ENCODE measurements around the gene SHC4. TPM values are rescaled to one million over a fixed set of nuclear protein-coding genes. Genes with fewer than 3 reads are reported as not detected.
A peak's percentile ranks its signal among the peaks of the same experiment; 100 is the strongest.

SHC4 gene
- total RNA-seq, 1 experiment from 2014 or later, result not detected

GRCh38 chr15:48964898-48965297 is 1.2 kb upstream of the SHC4 start:
- H3K4me3 ChIP-seq (ENCODE audit: low read depth, low read length), result no peak overlapping the region
- BruUV-seq (replicated peaks), result no TSS peak
- ChIA-PET POLR2A (no interaction called here), CTCF (interaction anchor here (1.5 to 3.7 kb wide), 2 partner anchors 10 to 103 kb away, joined by 20 to 41 read pairs; no protein-coding TSS in a partner anchor)
- DNase-seq, result no peak
- Mint-ChIP-seq H3K36me3 (ENCODE audit: insufficient read depth, unreplicated experiment) (no peaks in the 10 kb centered on the region), H3K4me3 (ENCODE audit: unreplicated experiment) (peak overlapping the region; percentile 6), H3K27ac (ENCODE audit: unreplicated experiment) (no peak overlapping the region), H3K4me1 (ENCODE audit: low read depth, unreplicated experiment) (peaks cover 11% of the 10 kb centered on the region), H3K27me3 (ENCODE audit: insufficient read depth, unreplicated experiment) (peaks cover 17% of the 10 kb centered on the region), H3K9me3 (ENCODE audit: unreplicated experiment) (no peaks in the 10 kb centered on the region)
- no peak for TF ChIP-seq CTCF (IDR thresholded peaks at IDR 0.05; ENCODE audit: insufficient read depth in 1 of 2, low read depth in 1 of 2, low read length in 1 of 2, severe bottlenecking in 1 of 2, unreplicated experiment in 1 of 2)
- H3K27me3 ChIP-seq (replicated peaks; ENCODE audit: control insufficient read depth, insufficient read depth, low read length), result no peaks in the 10 kb centered on the region; the same call in none of the 2 replicates
- H3K4me1 ChIP-seq, result no peaks in the 10 kb centered on the region
- intact Hi-C loops (cut with micrococcal nuclease; ENCODE audit: unreplicated experiment), result no loop called here
- no peaks in the 10 kb centered on the region for H3K9me3 ChIP-seq
- H3K36me3 ChIP-seq (ENCODE audit: control insufficient read depth, insufficient read depth, low read length), result no peaks in the 10 kb centered on the region

- DNase-seq, result no peak
- Mint-ChIP-seq H3K4me1 (ENCODE audit: low read depth, unreplicated experiment) (peaks cover 11% of the 10 kb centered on the region), H3K27ac (ENCODE audit: unreplicated experiment) (no peak overlapping the region), H3K4me3 (ENCODE audit: unreplicated experiment) (peak overlapping the region; percentile 70), H3K27me3 (ENCODE audit: insufficient read depth, unreplicated experiment) (peaks cover 19% of the 10 kb centered on the region), H3K36me3 (ENCODE audit: insufficient read depth, unreplicated experiment) (no peaks in the 10 kb centered on the region), H3K9me3 (ENCODE audit: unreplicated experiment) (no peaks in the 10 kb centered on the region)
- ChIA-PET POLR2A (no interaction called here), CTCF (interaction anchor here (2.0 to 3.7 kb wide), 2 partner anchors 12 to 101 kb away, joined by 9 to 41 read pairs; no protein-coding TSS in a partner anchor)
- no peaks in the 10 kb centered on the region for H3K4me1 ChIP-seq
- no peak for TF ChIP-seq CTCF (IDR thresholded peaks at IDR 0.05; ENCODE audit: insufficient read depth in 1 of 2, low read depth in 1 of 2, low read length in 1 of 2, severe bottlenecking in 1 of 2, unreplicated experiment in 1 of 2)
- H3K4me3 ChIP-seq (ENCODE audit: low read depth, low read length), result peak overlapping the region; percentile 32
- no peaks in the 10 kb centered on the region for H3K9me3 ChIP-seq
- H3K27me3 ChIP-seq (replicated peaks; ENCODE audit: control insufficient read depth, insufficient read depth, low read length), result no peaks in the 10 kb centered on the region; the same call in none of the 2 replicates
- BruUV-seq (replicated peaks), result no TSS peak
- no peaks in the 10 kb centered on the region for H3K36me3 ChIP-seq (ENCODE audit: control insufficient read depth, insufficient read depth, low read length)
- intact Hi-C loops (cut with micrococcal nuclease; ENCODE audit: unreplicated experiment), result no loop called here
Observed at GRCh38 chr15:48962662-48963523, 826 bp downstream of the SHC4 start.

- no peak for DNase-seq
- Mint-ChIP-seq H3K9me3 (ENCODE audit: unreplicated experiment) (no peaks in the 10 kb centered on the region), H3K36me3 (ENCODE audit: insufficient read depth, unreplicated experiment) (no peaks in the 10 kb centered on the region), H3K27me3 (ENCODE audit: insufficient read depth, unreplicated experiment) (peaks cover 15% of the 10 kb centered on the region), H3K4me3 (ENCODE audit: unreplicated experiment) (no peak overlapping the region), H3K4me1 (ENCODE audit: low read depth, unreplicated experiment) (no peaks in the 10 kb centered on the region), H3K27ac (ENCODE audit: unreplicated experiment) (no peak overlapping the region)
- no peaks in the 10 kb centered on the region for H3K27me3 ChIP-seq (replicated peaks; ENCODE audit: control insufficient read depth, insufficient read depth, low read length)
- ChIA-PET CTCF (interaction anchor here (0.6 kb wide), 1 partner anchor 91 kb away, joined by 4 read pairs; no protein-coding TSS in a partner anchor), POLR2A (no interaction called here)
- no peaks in the 10 kb centered on the region for H3K4me1 ChIP-seq
- intact Hi-C loops (cut with micrococcal nuclease; ENCODE audit: unreplicated experiment), result no loop called here
- no peak for TF ChIP-seq CTCF (IDR thresholded peaks at IDR 0.05; ENCODE audit: insufficient read depth in 1 of 2, low read depth in 1 of 2, low read length in 1 of 2, severe bottlenecking in 1 of 2, unreplicated experiment in 1 of 2)
- no peak overlapping the region for H3K4me3 ChIP-seq (ENCODE audit: low read depth, low read length)
- no peaks in the 10 kb centered on the region for H3K9me3 ChIP-seq
- no TSS peak for BruUV-seq (replicated peaks)
- H3K36me3 ChIP-seq (ENCODE audit: control insufficient read depth, insufficient read depth, low read length), result no peaks in the 10 kb centered on the region
Observed at GRCh38 chr15:48955967-48956366, 7.8 kb downstream of the SHC4 start.
